GM12873 (cell line): ENCODE data around the gene DNAAF1.

Source experiments
- CTCF ChIP-seq: IDR thresholded peaks from 2 replicates; pipeline ENCODE4 v1.5.1; 2012; ENCODE audit warnings: low read depth, mild to moderate bottlenecking, moderate library complexity, low read length, control low read depth; ENCODE audit not compliant: insufficient read depth; ENCODE audit errors: missing control alignments

The DNAAF1 gene

GRCh38 chr16:84220851-84221250 is 75.7 kb downstream of the DNAAF1 start:
- no peak for TF ChIP-seq CTCF

GRCh38 chr16:84223456-84223855 is 78.3 kb downstream of the DNAAF1 start:
- TF ChIP-seq CTCF = no peak

DNA sequence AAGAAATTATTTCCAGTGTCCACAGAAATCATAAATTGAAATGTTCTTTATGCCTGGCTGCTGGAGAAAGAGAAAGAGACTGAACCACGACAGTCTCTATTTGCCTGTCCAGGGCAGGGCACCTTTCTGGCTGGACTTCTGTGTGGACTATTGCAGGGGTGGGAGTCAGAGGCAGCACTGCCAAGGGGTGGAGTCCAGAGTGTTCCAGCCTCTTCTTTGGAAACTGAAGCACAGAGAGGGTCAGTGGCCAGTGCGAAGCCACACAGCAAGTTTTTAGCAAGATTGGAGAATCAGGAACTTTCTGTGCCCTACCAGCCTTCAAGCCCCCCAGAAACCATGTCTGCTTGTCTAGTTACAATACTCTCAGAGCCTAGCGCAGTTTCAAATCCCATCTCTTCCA is 79.4 kb downstream of the DNAAF1 start:
- TF ChIP-seq CTCF = no peak

DNA sequence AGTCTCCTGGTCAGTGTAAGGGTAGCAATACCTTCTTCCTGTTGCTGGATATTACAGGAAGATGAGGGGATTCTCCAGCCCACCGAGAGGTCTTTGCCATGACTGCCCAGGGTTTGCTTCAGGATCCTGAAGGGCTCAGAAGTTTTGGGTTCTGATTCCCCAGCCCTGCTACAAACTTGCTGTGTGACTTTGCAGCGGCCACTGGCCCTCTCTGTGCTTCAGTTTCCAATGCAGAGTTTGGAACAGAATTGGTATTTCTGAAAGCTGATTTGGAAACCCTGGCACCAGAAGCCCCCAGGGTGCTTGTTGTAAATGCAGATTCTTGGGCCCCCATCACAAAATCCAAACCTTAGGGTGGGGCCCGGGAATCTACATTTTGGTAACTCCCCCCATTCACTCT is 80.0 kb downstream of the DNAAF1 start:
- no peak for TF ChIP-seq CTCF

DNA sequence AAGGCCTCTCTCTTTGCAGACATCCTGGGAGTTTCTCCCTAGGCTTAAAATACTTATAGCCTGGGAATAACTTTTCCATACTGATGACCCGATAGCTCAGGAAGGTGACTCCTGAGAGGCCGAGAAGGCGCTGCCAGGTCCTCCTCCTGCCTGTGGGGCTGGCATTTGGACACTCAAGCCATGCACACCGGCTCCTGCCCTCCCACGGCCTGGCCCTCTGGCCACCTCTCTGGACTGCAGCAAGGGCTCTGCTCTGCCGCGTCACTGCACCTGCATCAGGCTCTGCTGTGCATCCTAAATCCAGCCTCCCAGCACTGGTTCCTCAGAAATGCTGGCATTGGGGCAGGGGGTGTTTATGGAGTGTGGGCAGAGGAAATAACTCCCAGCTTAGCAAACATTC is 80.5 kb downstream of the DNAAF1 start:
- no peak for TF ChIP-seq CTCF

- no peak for TF ChIP-seq CTCF
These were observed 80.9 kb downstream of the DNAAF1 start for GRCh38 chr16:84226026-84226425.
